Activated naive CD4-positive, alpha-beta T cell treated with anti-CD3 and anti-CD28 coated beads, Interleukin-2, amount 10 ng/mL, durations not matched to agents 7 days and 5 days (primary cell): ENCODE measurements around the gene BDKRB2.

Experiments used
- CTCF ChIA-PET: fragments of 350-600 bp; sonication (Branson Sonifier 250); formaldehyde crosslinking; loops from one replicate; lab custom pipeline; 2021; ENCODE audit warnings: antibody characterized with exemption; lab: Charles Lee
- DNase-seq: peaks from one replicate; pipeline ENCODE4 v3.0.0-alpha.2; 2020
- H3K27ac Mint-ChIP-seq: one replicate; pipeline ENCODE4 v1.8.0; 2021; ENCODE audit warnings: mild to moderate bottlenecking, moderate library complexity, mixed read lengths
- H3K27me3 Mint-ChIP-seq: one replicate; pipeline ENCODE4 v1.8.0; 2021; ENCODE audit warnings: mild to moderate bottlenecking, mixed read lengths
- H3K36me3 Mint-ChIP-seq: one replicate; pipeline ENCODE4 v1.8.0; 2021; ENCODE audit warnings: mixed read lengths
- H3K4me1 Mint-ChIP-seq: one replicate; pipeline ENCODE4 v1.8.0; 2021; ENCODE audit warnings: mixed read lengths
- H3K4me3 Mint-ChIP-seq: one replicate; pipeline ENCODE4 v1.8.0; 2021; ENCODE audit warnings: mild to moderate bottlenecking, moderate library complexity, mixed read lengths
- H3K9me3 Mint-ChIP-seq: one replicate; pipeline ENCODE4 v1.8.0; 2021; ENCODE audit warnings: mixed read lengths

Gene BDKRB2

GRCh38 chr14:96217376-96217913 lies 12.8 kb downstream of the BDKRB2 start:
- no peaks in the 10 kb centered on the region for H3K36me3 Mint-ChIP-seq
- no peak overlapping the region for H3K27ac Mint-ChIP-seq
- no peaks in the 10 kb centered on the region for H3K4me1 Mint-ChIP-seq
- CTCF ChIA-PET = no interaction called here
- DNase-seq = no peak
- peaks cover 4% of the 10 kb centered on the region for H3K9me3 Mint-ChIP-seq
- no peak overlapping the region for H3K4me3 Mint-ChIP-seq
- peaks cover 8% of the 10 kb centered on the region for H3K27me3 Mint-ChIP-seq

- no peaks in the 10 kb centered on the region for H3K36me3 Mint-ChIP-seq
- CTCF ChIA-PET = no interaction called here
- peaks cover 17% of the 10 kb centered on the region for H3K27me3 Mint-ChIP-seq
- H3K4me1 Mint-ChIP-seq = no peaks in the 10 kb centered on the region
- no peak overlapping the region for H3K4me3 Mint-ChIP-seq
- no peak for DNase-seq
- H3K27ac Mint-ChIP-seq = no peak overlapping the region
- no peaks in the 10 kb centered on the region for H3K9me3 Mint-ChIP-seq
These were observed 16.5 kb downstream of the BDKRB2 start for GRCh38 chr14:96221109-96221650.

- peaks cover 17% of the 10 kb centered on the region for H3K27me3 Mint-ChIP-seq
- no peak overlapping the region for H3K27ac Mint-ChIP-seq
- H3K4me3 Mint-ChIP-seq = no peak overlapping the region
- no peaks in the 10 kb centered on the region for H3K4me1 Mint-ChIP-seq
- no peaks in the 10 kb centered on the region for H3K36me3 Mint-ChIP-seq
- no peak for DNase-seq
- H3K9me3 Mint-ChIP-seq = no peaks in the 10 kb centered on the region
- CTCF ChIA-PET = no interaction called here
These were observed 17.2 kb downstream of the BDKRB2 start for GRCh38 chr14:96221841-96222240.

- Mint-ChIP-seq H3K27ac (no peak overlapping the region), H3K27me3 (peaks cover 17% of the 10 kb centered on the region), H3K4me1 (no peaks in the 10 kb centered on the region), H3K36me3 (no peaks in the 10 kb centered on the region), H3K9me3 (no peaks in the 10 kb centered on the region), H3K4me3 (no peak overlapping the region)
- no peak for DNase-seq
- CTCF ChIA-PET = interaction anchor here (1.2 kb wide), 1 partner anchor 126 kb away, joined by 3 read pairs; no protein-coding TSS in a partner anchor
These were observed 19.9 kb downstream of the BDKRB2 start for GRCh38 chr14:96224480-96225096.

GRCh38 chr14:96225213-96225612 lies 20.6 kb downstream of the BDKRB2 start:
- CTCF ChIA-PET = interaction anchor here (1.2 kb wide), 1 partner anchor 126 kb away, joined by 3 read pairs; no protein-coding TSS in a partner anchor
- Mint-ChIP-seq H3K4me1 (no peaks in the 10 kb centered on the region), H3K27me3 (peaks cover 17% of the 10 kb centered on the region), H3K36me3 (no peaks in the 10 kb centered on the region), H3K27ac (no peak overlapping the region), H3K9me3 (no peaks in the 10 kb centered on the region), H3K4me3 (no peak overlapping the region)
- no peak for DNase-seq

- H3K36me3 Mint-ChIP-seq = no peaks in the 10 kb centered on the region
- CTCF ChIA-PET = interaction anchor here (1.2 kb wide), 1 partner anchor 127 kb away, joined by 3 read pairs; no protein-coding TSS in a partner anchor
- no peak overlapping the region for H3K27ac Mint-ChIP-seq
- H3K9me3 Mint-ChIP-seq = no peaks in the 10 kb centered on the region
- DNase-seq = no peak
- no peak overlapping the region for H3K4me3 Mint-ChIP-seq
- H3K27me3 Mint-ChIP-seq = peaks cover 17% of the 10 kb centered on the region
- no peaks in the 10 kb centered on the region for H3K4me1 Mint-ChIP-seq
These were observed 21.1 kb downstream of the BDKRB2 start for GRCh38 chr14:96225745-96226151.

- Mint-ChIP-seq H3K4me1 (no peaks in the 10 kb centered on the region), H3K36me3 (no peaks in the 10 kb centered on the region), H3K27me3 (peaks cover 13% of the 10 kb centered on the region), H3K27ac (no peak overlapping the region), H3K4me3 (no peak overlapping the region), H3K9me3 (no peaks in the 10 kb centered on the region)
- CTCF ChIA-PET = no interaction called here
- no peak for DNase-seq
These were observed 22.8 kb downstream of the BDKRB2 start for GRCh38 chr14:96227428-96227827.

GRCh38 chr14:96229315-96229714 lies 24.7 kb downstream of the BDKRB2 start:
- Mint-ChIP-seq H3K4me1 (no peaks in the 10 kb centered on the region), H3K27me3 (peaks cover 7% of the 10 kb centered on the region), H3K27ac (no peak overlapping the region), H3K36me3 (no peaks in the 10 kb centered on the region), H3K9me3 (no peaks in the 10 kb centered on the region), H3K4me3 (no peak overlapping the region)
- CTCF ChIA-PET = no interaction called here
- DNase-seq = no peak

GRCh38 chr14:96231056-96231455 lies 26.4 kb downstream of the BDKRB2 start:
- Mint-ChIP-seq H3K27me3 (no peaks in the 10 kb centered on the region), H3K4me1 (no peaks in the 10 kb centered on the region), H3K27ac (no peak overlapping the region), H3K36me3 (no peaks in the 10 kb centered on the region), H3K9me3 (no peaks in the 10 kb centered on the region), H3K4me3 (no peak overlapping the region)
- DNase-seq = no peak
- CTCF ChIA-PET = no interaction called here

- CTCF ChIA-PET = no interaction called here
- no peaks in the 10 kb centered on the region for H3K27me3 Mint-ChIP-seq
- no peak for DNase-seq
- H3K36me3 Mint-ChIP-seq = no peaks in the 10 kb centered on the region
- no peaks in the 10 kb centered on the region for H3K4me1 Mint-ChIP-seq
- no peak overlapping the region for H3K27ac Mint-ChIP-seq
- no peaks in the 10 kb centered on the region for H3K9me3 Mint-ChIP-seq
- no peak overlapping the region for H3K4me3 Mint-ChIP-seq
These were observed 27.0 kb downstream of the BDKRB2 start for GRCh38 chr14:96231526-96232130.

- Mint-ChIP-seq H3K27me3 (no peaks in the 10 kb centered on the region), H3K27ac (no peak overlapping the region), H3K4me3 (no peak overlapping the region), H3K36me3 (no peaks in the 10 kb centered on the region), H3K4me1 (no peaks in the 10 kb centered on the region), H3K9me3 (no peaks in the 10 kb centered on the region)
- CTCF ChIA-PET = no interaction called here
- DNase-seq = no peak
These were observed 27.9 kb downstream of the BDKRB2 start for GRCh38 chr14:96232506-96232905.

GRCh38 chr14:96233661-96234060 lies 29.0 kb downstream of the BDKRB2 start:
- Mint-ChIP-seq H3K27me3 (no peaks in the 10 kb centered on the region), H3K36me3 (no peaks in the 10 kb centered on the region), H3K4me3 (no peak overlapping the region), H3K9me3 (no peaks in the 10 kb centered on the region), H3K4me1 (no peaks in the 10 kb centered on the region), H3K27ac (no peak overlapping the region)
- CTCF ChIA-PET = no interaction called here
- no peak for DNase-seq

- Mint-ChIP-seq H3K27me3 (no peaks in the 10 kb centered on the region), H3K4me3 (no peak overlapping the region), H3K9me3 (no peaks in the 10 kb centered on the region), H3K27ac (no peak overlapping the region), H3K4me1 (no peaks in the 10 kb centered on the region), H3K36me3 (no peaks in the 10 kb centered on the region)
- no peak for DNase-seq
- CTCF ChIA-PET = no interaction called here
These were observed 30.8 kb downstream of the BDKRB2 start for GRCh38 chr14:96235426-96235825.

- DNase-seq = no peak
- Mint-ChIP-seq H3K4me1 (no peaks in the 10 kb centered on the region), H3K36me3 (no peaks in the 10 kb centered on the region), H3K27me3 (no peaks in the 10 kb centered on the region), H3K27ac (no peak overlapping the region), H3K9me3 (no peaks in the 10 kb centered on the region), H3K4me3 (no peak overlapping the region)
- CTCF ChIA-PET = no interaction called here
These were observed 33.0 kb downstream of the BDKRB2 start for GRCh38 chr14:96237641-96238040.
